ENCODE results near the gene RP9.

GRCh38 chr7:33054261-33054964 lies 54.8 kb downstream of the RP9 start:
- TF ChIP-seq MAFK (IDR thresholded peaks at IDR 0.05; ENCODE audit: low read depth, low read length) (no peak), SMC3 (IDR thresholded peaks at IDR 0.05; ENCODE audit: low read depth, low read length) (no peak), POLR2A (IDR thresholded peaks at IDR 0.05; ENCODE audit: low read depth, low read length) (no peak), RCOR1 (IDR thresholded peaks at IDR 0.05; ENCODE audit: insufficient replicate concordance, low read length) (no peak), CEBPB (IDR thresholded peaks at IDR 0.05; ENCODE audit: low read depth, low read length) (peak; percentile 77), USF2 (IDR thresholded peaks at IDR 0.05; ENCODE audit: low read depth, low read length) (no peak), MXI1 (IDR thresholded peaks at IDR 0.05; ENCODE audit: borderline replicate concordance, low read depth, low read length) (no peak)
- TF ChIP-seq, protein P1, sequence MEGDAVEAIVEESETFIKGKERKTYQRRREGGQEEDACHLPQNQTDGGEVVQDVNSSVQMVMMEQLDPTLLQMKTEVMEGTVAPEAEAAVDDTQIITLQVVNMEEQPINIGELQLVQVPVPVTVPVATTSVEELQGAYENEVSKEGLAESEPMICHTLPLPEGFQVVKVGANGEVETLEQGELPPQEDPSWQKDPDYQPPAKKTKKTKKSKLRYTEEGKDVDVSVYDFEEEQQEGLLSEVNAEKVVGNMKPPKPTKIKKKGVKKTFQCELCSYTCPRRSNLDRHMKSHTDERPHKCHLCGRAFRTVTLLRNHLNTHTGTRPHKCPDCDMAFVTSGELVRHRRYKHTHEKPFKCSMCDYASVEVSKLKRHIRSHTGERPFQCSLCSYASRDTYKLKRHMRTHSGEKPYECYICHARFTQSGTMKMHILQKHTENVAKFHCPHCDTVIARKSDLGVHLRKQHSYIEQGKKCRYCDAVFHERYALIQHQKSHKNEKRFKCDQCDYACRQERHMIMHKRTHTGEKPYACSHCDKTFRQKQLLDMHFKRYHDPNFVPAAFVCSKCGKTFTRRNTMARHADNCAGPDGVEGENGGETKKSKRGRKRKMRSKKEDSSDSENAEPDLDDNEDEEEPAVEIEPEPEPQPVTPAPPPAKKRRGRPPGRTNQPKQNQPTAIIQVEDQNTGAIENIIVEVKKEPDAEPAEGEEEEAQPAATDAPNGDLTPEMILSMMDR (conservative IDR thresholded peaks at IDR 0.05; ENCODE audit: low read depth, low read length) = no peak
